Stimulated activated effector memory CD8-positive, alpha-beta T cell treated with anti-CD3 and anti-CD28 coated beads, Interleukin-12 subunit alpha, Interleukin-12 subunit beta, amount 100 ng/mL, for 72 hours (primary cell): ENCODE data around the gene DOCK2.
A peak's percentile ranks its signal among the peaks of the same experiment; 100 is the strongest.

ENCODE experiments used
- ATAC-seq: fragments of 150-1000 bp; cut with Tn5 transposase; 2 replicates; pipeline ENCODE4 v1.10.0; 2021
- DNase-seq, 2 donors: peaks; one replicate each; pipeline ENCODE4 v3.0.0; 2021 to 2022; ENCODE audit warnings: low spot score in 2 of 2
- H3K27ac Mint-ChIP-seq: one replicate; pipeline ENCODE4 v1.8.0; 2022; ENCODE audit warnings: mild to moderate bottlenecking, mixed read lengths
- H3K36me3 Mint-ChIP-seq: one replicate; pipeline ENCODE4 v1.8.0; 2022; ENCODE audit warnings: mild to moderate bottlenecking, mixed read lengths
- H3K4me1 Mint-ChIP-seq: one replicate; pipeline ENCODE4 v1.8.0; 2022; ENCODE audit warnings: mixed read lengths
- H3K4me3 Mint-ChIP-seq: one replicate; pipeline ENCODE4 v1.8.0; 2022; ENCODE audit warnings: mild to moderate bottlenecking, mixed read lengths
- H3K9me3 Mint-ChIP-seq: one replicate; pipeline ENCODE4 v1.8.0; 2022; ENCODE audit warnings: mixed read lengths

Gene DOCK2

DNA sequence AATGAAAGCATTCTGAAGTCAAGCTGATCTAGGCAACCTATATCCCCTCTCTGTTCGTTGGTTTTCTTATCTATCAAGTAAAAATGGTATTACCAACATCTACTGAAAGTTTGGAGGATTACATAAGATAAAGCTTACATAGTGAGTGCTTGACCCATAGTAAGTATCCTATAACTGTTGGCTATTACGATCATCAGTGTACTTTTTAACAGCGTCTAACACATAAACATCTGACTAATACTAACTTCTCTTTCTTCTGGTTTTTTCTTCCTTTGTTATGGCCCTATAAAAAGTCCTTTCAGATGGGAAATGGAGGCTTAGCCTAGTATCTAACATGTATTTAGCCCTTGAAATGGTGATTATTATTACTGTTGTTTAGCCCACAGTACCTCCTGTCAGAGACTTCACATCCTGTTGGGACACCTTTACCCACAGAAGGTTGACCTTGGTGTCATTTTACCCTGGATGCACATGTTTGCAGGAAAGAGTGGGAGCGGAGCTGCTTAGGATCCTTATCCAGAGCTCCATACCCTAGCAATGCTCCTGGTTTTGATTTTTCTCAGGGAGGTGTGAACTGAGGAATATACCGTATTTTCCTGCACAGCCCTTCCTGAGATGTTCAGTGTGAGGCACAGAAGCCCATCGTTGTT is 337.2 kb downstream of the DOCK2 start:
- no peaks in the 10 kb centered on the region for H3K9me3 Mint-ChIP-seq
- DNase-seq (no peak), ATAC-seq (no peak)
- peaks cover 12% of the 10 kb centered on the region for H3K36me3 Mint-ChIP-seq
- no peak overlapping the region for H3K4me3 Mint-ChIP-seq
- peak overlapping the region; percentile 1 for H3K27ac Mint-ChIP-seq
- H3K4me1 Mint-ChIP-seq = peaks cover 11% of the 10 kb centered on the region

DNA sequence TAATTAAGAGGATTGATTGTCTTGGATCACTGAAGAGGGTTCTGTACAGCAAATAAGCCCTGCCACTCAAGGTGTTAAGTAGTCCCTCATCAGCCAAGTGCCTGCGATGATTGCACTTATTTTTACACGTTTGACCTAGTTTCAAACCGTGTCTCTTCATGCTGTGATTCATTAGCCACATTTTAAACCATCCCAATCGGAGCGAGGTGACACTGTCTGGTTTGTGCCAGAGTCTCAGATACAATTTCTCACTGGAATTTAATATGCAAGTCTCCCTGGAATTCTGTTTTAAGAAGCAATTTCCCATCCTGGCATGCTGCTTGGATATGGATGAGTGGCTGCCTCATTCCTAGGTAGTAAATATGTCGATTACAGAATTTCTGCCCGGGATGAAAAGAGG is 341.6 kb downstream of the DOCK2 start:
- ATAC-seq = no peak
- Mint-ChIP-seq H3K27ac (peak overlapping the region; percentile 45), H3K4me3 (no peak overlapping the region), H3K4me1 (no peaks in the 10 kb centered on the region), H3K9me3 (no peaks in the 10 kb centered on the region), H3K36me3 (peaks cover 16% of the 10 kb centered on the region)
- no peak for DNase-seq

DNA sequence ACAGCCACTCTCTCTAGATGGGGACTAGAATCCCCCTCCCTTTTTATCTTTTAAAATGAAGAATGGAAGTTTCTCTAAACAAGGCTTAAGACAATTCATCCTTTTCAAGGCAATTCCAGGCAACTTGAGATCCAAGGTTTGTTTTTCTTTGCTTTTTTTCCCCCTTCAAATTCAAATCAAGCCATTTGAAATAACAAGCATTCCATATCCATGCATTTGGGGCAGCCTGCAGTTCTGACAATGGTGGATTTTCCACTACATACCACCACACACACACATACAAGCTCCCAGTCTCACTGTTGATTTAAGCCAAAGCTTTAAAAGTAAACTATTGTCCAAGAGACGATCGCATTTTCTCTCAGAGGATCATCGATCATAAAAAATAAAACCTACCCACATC is 342.8 kb downstream of the DOCK2 start:
- Mint-ChIP-seq H3K4me1 (no peaks in the 10 kb centered on the region), H3K27ac (peak overlapping the region; percentile 32), H3K4me3 (no peak overlapping the region), H3K36me3 (peaks cover 28% of the 10 kb centered on the region), H3K9me3 (no peaks in the 10 kb centered on the region)
- DNase-seq = no peak
- ATAC-seq = no peak

DNA sequence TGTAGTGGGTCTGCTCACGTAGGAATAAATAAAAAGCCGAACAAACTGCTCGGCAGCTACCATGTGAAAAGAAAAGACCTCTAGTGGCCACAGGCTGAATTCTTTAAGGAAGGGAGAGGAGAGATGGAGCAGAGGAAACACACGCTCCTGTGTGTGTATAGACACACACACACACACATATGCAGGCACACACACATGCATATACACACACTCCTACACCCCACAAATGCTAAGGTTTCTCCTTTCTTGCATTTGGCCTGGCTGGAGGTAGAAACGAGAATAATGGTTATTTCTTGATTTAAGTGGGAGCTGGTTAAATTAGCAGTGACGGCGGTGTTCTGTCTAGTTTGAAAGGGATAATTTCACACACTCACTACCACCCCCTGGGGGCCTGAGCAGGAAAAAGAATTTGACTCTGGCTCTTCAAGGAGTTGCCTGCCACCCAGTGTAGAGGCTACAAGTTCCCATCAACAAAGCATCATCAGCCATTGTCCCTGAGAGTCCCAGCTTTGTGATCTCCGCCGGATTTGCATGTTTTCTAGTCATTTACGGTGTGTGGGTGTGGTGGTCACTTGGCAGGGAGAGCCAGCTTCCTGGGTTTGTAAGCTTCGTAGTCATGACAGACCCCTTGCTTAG is 343.5 kb downstream of the DOCK2 start, which contains the start of gene INSYN2B:
INSYN2B (minus strand) TSS at position 78 of the 636 bp plus-strand sequence. CDS start 96,597 bp downstream, outside the sequence.
- Mint-ChIP-seq H3K4me1 (no peaks in the 10 kb centered on the region), H3K36me3 (peaks cover 35% of the 10 kb centered on the region), H3K4me3 (no peak within 1 kb of the TSS), H3K27ac (peak within 1 kb of the TSS; percentile 45), H3K9me3 (no peaks in the 10 kb centered on the region)
- peak; percentile 44 for ATAC-seq
- DNase-seq = peak in 1 of 2 donors; percentile 55

DNA sequence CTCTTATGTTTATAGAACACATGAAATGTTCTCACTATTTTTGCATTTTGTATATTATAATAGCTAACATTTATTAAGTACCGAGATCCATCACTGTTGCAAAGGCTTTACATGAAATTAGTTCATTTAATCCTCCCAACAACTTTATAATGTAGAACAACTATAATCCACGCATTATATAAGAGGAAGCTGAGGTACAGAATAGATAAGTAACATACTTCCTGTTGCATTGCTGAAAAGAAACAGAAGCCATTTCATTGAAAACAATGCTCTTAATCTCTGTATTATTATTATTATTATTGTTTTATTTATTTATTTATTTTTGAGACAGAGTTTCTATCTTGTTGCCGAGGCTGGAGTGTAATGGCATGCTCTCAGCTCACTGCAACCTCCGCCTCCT is 351.1 kb downstream of the DOCK2 start:
- no peak for ATAC-seq
- Mint-ChIP-seq H3K4me3 (no peak overlapping the region), H3K9me3 (no peaks in the 10 kb centered on the region), H3K36me3 (peaks cover 89% of the 10 kb centered on the region), H3K4me1 (no peaks in the 10 kb centered on the region), H3K27ac (no peak overlapping the region)
- DNase-seq = no peak

DNA sequence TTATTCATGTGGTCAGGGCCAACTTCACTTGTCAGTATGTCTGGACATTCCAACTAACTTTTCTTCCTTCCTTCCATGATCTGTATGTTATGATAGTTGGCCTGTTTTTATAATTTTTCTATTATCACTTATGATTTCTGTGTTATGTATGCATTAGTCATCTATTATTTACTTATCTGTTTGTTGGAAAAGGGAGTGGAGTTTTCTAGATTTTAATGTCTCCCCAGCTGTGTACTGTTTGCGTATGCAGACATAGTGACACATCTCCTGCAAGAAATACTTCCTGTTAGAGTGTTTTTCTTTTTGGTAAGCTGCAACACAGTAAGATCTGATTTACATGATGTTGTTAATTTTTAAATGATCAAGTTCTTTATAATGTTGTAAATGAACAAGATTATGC is 351.9 kb downstream of the DOCK2 start:
- peaks cover 2% of the 10 kb centered on the region for H3K4me1 Mint-ChIP-seq
- H3K36me3 Mint-ChIP-seq = peaks cover 89% of the 10 kb centered on the region
- ATAC-seq (no peak), DNase-seq (no peak)
- no peak overlapping the region for H3K4me3 Mint-ChIP-seq
- no peaks in the 10 kb centered on the region for H3K9me3 Mint-ChIP-seq
- no peak overlapping the region for H3K27ac Mint-ChIP-seq

DNA sequence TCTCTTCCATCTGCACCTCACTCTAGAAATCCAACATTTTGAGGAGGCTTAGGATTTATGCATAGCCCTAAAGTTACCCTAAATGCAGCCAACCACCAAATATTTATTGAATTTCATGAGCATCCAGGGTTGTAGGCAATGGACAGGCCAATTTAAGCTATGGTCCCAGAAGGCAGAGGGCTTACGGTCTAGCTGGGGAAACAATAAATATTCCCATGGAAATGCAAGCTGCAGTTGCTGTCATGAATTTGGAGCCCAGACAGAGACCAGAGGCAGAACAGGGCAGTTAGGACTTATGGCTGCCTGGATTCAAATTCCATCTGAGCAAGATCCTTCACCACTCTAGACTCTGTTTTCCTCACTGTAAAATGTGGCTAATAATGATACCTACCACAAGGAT is 352.3 kb downstream of the DOCK2 start:
- peaks cover 89% of the 10 kb centered on the region for H3K36me3 Mint-ChIP-seq
- no peak overlapping the region for H3K27ac Mint-ChIP-seq
- DNase-seq (no peak), ATAC-seq (no peak)
- H3K4me3 Mint-ChIP-seq = no peak overlapping the region
- H3K9me3 Mint-ChIP-seq = no peaks in the 10 kb centered on the region
- H3K4me1 Mint-ChIP-seq = peaks cover 7% of the 10 kb centered on the region

DNA sequence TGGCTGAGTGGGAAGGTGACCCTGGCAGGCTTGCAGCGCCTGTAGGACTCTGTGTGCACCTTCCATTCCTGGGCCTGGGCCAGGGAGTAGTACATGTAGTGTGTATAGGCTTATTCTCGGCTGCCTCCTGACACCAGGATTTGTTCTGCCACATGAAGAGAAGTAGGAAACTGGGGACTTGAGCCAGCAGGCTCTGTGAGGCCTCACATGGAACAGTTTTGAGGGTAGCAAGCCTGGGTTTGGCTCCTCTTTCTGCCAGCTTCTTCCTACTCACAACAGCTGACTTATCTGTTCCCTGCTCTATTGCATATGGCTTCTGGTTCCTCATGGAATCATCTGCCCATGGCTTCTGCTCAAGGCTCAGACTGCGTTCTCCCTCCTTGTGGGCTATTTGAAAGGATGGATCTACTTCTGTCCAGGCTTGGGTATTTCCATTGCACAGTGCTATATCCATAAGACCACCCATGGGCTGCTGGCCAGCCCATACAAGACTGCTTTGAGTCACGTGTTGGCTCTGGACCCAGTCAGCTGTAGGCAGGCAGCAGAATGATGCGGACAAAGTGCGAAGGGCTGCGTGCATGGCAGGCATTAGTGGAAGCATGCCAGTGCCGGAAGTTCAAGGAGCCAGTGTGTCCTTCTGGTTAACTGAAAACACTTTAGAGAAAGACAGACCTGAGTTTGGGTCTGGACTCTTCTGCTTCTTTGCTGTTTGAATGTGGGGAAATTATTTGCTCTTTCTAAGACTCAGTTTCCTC is 354.2 kb downstream of the DOCK2 start:
- Mint-ChIP-seq H3K9me3 (no peaks in the 10 kb centered on the region), H3K27ac (no peak overlapping the region), H3K4me3 (no peak overlapping the region), H3K36me3 (peaks cover 89% of the 10 kb centered on the region), H3K4me1 (peaks cover 11% of the 10 kb centered on the region)
- ATAC-seq (no peak), DNase-seq (no peak)

DNA sequence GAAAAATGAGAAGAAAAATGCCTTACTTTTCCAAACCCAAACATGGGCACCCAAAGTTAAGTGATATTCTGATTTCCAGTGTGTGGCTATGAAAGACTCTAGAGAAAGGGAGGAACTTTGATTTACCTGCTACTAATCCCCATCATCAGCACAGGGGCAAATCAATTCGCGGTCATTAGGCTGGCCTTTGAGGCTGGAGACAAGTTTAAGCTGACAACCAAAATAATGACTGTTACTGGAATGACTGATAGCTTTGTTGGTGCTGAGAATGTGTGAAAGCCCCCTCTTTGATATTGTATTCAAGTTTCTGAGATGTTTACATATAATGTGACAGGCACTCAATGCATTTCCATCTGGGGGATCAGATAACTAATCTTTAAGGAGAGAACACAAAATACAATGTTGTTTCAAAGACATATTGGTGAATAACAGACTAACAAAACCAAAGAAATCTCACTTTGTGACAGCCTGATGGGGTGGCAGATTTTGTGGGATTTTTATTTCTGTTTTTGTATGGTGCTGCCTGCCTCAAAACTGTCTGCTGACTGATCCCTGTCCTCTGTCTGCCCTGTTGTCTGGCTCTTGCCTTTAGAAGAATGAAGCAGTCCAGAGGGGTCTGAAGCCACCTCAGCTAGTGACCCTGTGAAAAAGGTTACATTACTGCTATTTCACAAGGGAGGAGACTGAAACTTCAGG is 355.9 kb downstream of the DOCK2 start:
- H3K36me3 Mint-ChIP-seq = peaks cover 83% of the 10 kb centered on the region
- no peak for ATAC-seq
- DNase-seq = no peak
- peak overlapping the region; percentile 51 for H3K27ac Mint-ChIP-seq
- H3K9me3 Mint-ChIP-seq = no peaks in the 10 kb centered on the region
- H3K4me3 Mint-ChIP-seq = no peak overlapping the region
- H3K4me1 Mint-ChIP-seq = peaks cover 11% of the 10 kb centered on the region

DNA sequence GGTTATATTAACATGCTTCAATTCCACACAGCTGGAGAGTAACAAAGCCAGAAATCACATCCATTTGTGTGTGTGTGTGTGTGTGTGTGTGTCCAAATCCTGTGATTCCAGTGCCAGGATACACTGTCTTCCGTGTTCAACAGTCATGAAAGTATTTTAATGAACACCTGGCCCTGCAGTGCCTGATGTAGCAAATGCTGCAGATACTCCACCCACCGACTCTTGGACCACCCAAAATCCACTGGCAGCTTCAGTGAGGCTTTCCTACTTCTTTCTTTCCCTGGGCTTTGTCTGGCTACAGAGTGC is 356.4 kb downstream of the DOCK2 start:
- H3K4me3 Mint-ChIP-seq = no peak overlapping the region
- H3K9me3 Mint-ChIP-seq = no peaks in the 10 kb centered on the region
- no peak for ATAC-seq
- H3K27ac Mint-ChIP-seq = peak overlapping the region; percentile 51
- H3K4me1 Mint-ChIP-seq = peaks cover 11% of the 10 kb centered on the region
- H3K36me3 Mint-ChIP-seq = peaks cover 83% of the 10 kb centered on the region
- no peak for DNase-seq

DNA sequence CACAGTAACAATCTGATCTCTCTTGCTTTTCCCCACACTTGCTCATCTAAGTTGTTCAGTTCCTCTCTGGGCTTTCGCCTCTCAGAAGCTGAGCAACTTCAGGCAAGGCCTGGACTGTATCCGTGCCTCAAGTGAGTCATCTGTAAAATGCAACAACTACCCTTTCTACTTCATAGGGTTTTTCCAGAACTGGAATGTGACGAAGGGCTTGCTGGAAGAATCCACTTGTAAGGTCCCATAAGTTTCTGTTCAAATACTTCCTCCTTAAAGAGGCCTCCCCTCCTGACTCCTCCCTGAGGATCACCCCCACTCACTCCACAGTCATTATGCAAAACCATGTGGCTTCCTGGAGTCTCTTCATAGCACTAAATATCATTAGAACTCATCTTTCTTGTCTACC is 360.7 kb downstream of the DOCK2 start:
- Mint-ChIP-seq H3K27ac (no peak overlapping the region), H3K4me1 (peaks cover 11% of the 10 kb centered on the region), H3K4me3 (no peak overlapping the region), H3K9me3 (no peaks in the 10 kb centered on the region), H3K36me3 (peaks cover 93% of the 10 kb centered on the region)
- ATAC-seq (no peak), DNase-seq (no peak)

DNA sequence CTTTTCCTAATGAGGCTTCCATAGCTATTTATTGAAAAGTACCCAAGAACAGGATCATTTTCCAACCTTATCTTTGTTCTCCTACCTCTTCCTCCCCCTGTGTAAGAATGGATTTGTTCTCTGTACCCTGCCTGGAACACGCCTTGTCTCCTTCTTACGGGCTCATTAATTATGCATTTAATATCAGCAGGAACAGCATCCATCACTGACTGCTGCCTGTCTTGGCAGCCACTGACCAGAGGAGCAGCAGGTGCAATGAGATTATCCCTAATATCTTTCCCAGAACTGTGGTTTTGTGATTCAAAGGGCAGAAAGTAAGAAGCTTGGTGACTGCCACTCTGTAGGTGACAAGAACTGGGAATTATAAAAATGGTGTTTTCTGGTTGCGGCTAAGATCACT is 362.5 kb downstream of the DOCK2 start:
- Mint-ChIP-seq H3K4me3 (no peak overlapping the region), H3K9me3 (no peaks in the 10 kb centered on the region), H3K4me1 (peaks cover 2% of the 10 kb centered on the region), H3K36me3 (peaks cover 85% of the 10 kb centered on the region), H3K27ac (peak overlapping the region; percentile 43)
- DNase-seq = no peak
- ATAC-seq = no peak

DNA sequence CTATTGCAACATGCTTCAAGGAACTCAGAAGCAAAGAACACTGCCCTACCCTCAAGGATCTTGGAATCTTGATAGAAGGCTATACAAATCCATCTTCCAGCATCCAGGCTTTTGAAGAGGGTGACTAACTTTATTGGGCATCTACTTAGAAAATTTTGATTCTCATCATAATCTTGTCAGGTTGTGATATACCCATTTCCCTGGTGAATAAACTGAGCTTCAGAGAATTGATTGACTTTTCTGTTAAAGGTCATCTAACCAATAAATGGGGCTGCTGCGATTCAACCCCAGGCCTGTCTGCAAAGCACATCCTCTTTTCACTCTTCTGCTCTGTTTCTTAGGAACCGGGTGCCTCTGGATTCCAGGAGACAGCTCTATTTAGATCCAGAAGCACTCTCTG is 363.1 kb downstream of the DOCK2 start:
- peaks cover 83% of the 10 kb centered on the region for H3K36me3 Mint-ChIP-seq
- H3K4me3 Mint-ChIP-seq = no peak overlapping the region
- no peaks in the 10 kb centered on the region for H3K9me3 Mint-ChIP-seq
- no peak for DNase-seq
- ATAC-seq = no peak
- no peak overlapping the region for H3K27ac Mint-ChIP-seq
- no peaks in the 10 kb centered on the region for H3K4me1 Mint-ChIP-seq

DNA sequence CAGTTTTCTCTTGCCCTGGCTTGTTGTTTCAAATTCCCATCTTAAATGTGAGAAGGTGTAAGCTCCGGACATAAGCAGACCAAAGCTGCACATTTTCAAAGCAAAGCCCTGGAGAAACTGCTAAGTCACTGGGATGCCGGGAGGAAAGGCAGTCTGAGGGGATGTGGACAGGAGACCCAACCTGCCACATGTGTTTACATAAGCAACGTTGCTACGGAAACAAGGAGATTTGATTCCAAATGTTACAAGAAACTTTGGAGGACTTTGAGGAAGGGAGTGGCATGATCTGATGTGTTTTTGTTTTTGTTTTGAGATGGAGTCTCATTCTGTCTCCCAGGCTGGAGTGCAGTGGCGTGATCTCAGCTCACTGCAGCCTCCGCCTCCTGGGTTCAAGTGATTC is 368.9 kb downstream of the DOCK2 start:
- H3K36me3 Mint-ChIP-seq = peaks cover 65% of the 10 kb centered on the region
- H3K9me3 Mint-ChIP-seq = no peaks in the 10 kb centered on the region
- H3K4me1 Mint-ChIP-seq = no peaks in the 10 kb centered on the region
- no peak overlapping the region for H3K4me3 Mint-ChIP-seq
- DNase-seq = no peak
- no peak for ATAC-seq
- no peak overlapping the region for H3K27ac Mint-ChIP-seq

DNA sequence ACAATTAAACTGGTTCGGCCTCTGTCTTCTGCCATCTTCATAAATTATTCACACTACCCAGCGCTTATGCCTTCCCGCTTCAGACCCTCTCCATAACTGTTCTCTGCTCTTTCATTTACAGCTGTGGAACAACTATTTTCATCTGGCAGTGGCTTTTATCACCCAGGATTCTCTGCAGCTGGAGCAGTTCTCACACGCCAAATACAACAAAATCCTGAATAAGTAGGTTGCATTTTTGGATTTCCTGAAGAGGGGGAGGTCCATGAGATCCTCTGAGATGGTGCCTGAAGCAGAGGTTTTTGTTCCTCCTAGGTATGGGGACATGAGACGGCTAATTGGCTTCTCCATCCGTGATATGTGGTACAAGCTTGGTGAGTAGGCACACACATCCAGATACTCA is 371.3 kb downstream of the DOCK2 start:
- Mint-ChIP-seq H3K27ac (no peak overlapping the region), H3K9me3 (no peaks in the 10 kb centered on the region), H3K4me3 (no peak overlapping the region), H3K4me1 (no peaks in the 10 kb centered on the region), H3K36me3 (peaks cover 58% of the 10 kb centered on the region)
- DNase-seq = no peak
- ATAC-seq = no peak
